Measurements from ENCODE around the gene PAPPA.

DNA sequence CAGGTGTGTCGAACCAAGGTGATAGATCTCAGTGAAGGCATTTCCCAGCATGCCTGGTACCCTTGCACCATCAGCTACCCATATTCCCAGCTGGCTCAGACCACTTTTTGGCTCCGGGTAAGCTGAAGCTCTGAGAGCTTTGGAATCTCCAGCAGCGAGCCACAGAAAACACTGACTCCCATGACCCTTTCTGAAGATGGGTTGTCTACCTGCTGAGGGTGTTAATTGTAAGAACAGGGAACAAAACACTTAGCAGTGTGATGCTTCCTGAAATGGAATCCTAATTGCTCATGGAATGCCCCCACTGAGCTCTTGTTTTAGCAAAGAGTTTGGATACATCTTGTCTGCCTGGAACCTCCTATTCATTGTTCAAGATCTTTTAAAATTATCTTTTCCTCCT is 177.7 kb downstream of the PAPPA start:
- no peak for TF ChIP-seq POLR2AphosphoS5 (IDR thresholded peaks at IDR 0.05; ENCODE audit: borderline replicate concordance, low read depth, low read length)
- no peak for TF ChIP-seq EZH2 (IDR thresholded peaks at IDR 0.05)
